ENCODE measurements around the gene DQX1.
"Not testable (repeated sequence)": the region's sequence is repeated elsewhere in the genome, so short reads cannot be mapped to it uniquely, and the experiment has no call there.

The DQX1 gene

GRCh38 chr2:74491648-74492544 is 34.1 kb downstream of the DQX1 start:
- no peak for DNase-seq

GRCh38 chr2:74489906-74490305 is 36.1 kb downstream of the DQX1 start:
- DNase-seq, result no peak

GRCh38 chr2:74488643-74489481 is 37.2 kb downstream of the DQX1 start:
- DNase-seq, result no peak

- DNase-seq, result no peak
Observed at GRCh38 chr2:74486141-74486540, 39.9 kb downstream of the DQX1 start.

- not testable (repeated sequence) for DNase-seq
Observed at GRCh38 chr2:74483675-74484164, 42.3 kb downstream of the DQX1 start.

- peak; percentile 87 for DNase-seq
Observed at GRCh38 chr2:74482801-74483674, 43.0 kb downstream of the DQX1 start, which contains the start of the genes CCDC142 and TTC31. TSS of gene CCDC142 (minus strand) at chr2:74482998. CDS start at chr2:74482837, 161 bp downstream. TSS of gene TTC31 (plus strand) at chr2:74483081. CDS start at chr2:74483096, 15 bp downstream.

- DNase-seq, result no peak
Observed at GRCh38 chr2:74481961-74482800, 43.9 kb downstream of the DQX1 start.

GRCh38 chr2:74481431-74481830 is 44.6 kb downstream of the DQX1 start:
- DNase-seq, result no peak

- no peak for DNase-seq
Observed at GRCh38 chr2:74474899-74475298, 51.1 kb downstream of the DQX1 start.

- no peak for DNase-seq
Observed at GRCh38 chr2:74474481-74474880, 51.5 kb downstream of the DQX1 start.

- DNase-seq, result no peak
Observed at GRCh38 chr2:74472945-74473258, 53.1 kb downstream of the DQX1 start.

GRCh38 chr2:74472086-74472944 is 53.7 kb downstream of the DQX1 start, which contains the start of gene MRPL53:
TSS of gene MRPL53 (minus strand) at chr2:74472680. CDS start at chr2:74472660, 20 bp downstream.
- peak; percentile 60 for DNase-seq

GRCh38 chr2:74471332-74472065 is 54.5 kb downstream of the DQX1 start:
- no peak for DNase-seq

- not testable (repeated sequence) for DNase-seq
Observed at GRCh38 chr2:74470742-74471141, 55.3 kb downstream of the DQX1 start.

All from NCI-H748 treated with DMSO at 0.1 percent for 48 hours (cell line).